ENCODE results near the gene NEU2. TPM values are rescaled to one million over a fixed set of nuclear protein-coding genes. Genes with fewer than 3 reads are reported as not detected.
A peak's percentile ranks its signal among the peaks of the same experiment; 100 is the strongest.

Gene NEU2
- total RNA-seq, 1 experiment from 2014 or later, result not detected

GRCh38 chr2:233061591-233062450 is 29.3 kb downstream of the NEU2 start:
- DNase-seq, result peak; percentile 56
- Histone ChIP-seq H3K56ac (ENCODE audit: insufficient read length, low read depth, low read length) (no peak overlapping the region), H2BK12ac (ENCODE audit: insufficient read length, low read depth, low read length) (no peak overlapping the region), H3K23me2 (ENCODE audit: insufficient read length, low read depth, low read length, poor library complexity, severe bottlenecking) (no peaks in the 10 kb centered on the region), H2BK5ac (ENCODE audit: insufficient read length, low read length) (no peak overlapping the region), H3K27ac (ENCODE audit: insufficient read length, low read depth, low read length) (no peak overlapping the region), H4K5ac (ENCODE audit: insufficient read length, low read depth, low read length) (no peak overlapping the region), H2BK20ac (ENCODE audit: low read depth, low read length, poor library complexity, severe bottlenecking) (no peak overlapping the region), H4K20me1 (ENCODE audit: control insufficient read depth, insufficient read depth, insufficient read length) (no peaks in the 10 kb centered on the region), H3K14ac (ENCODE audit: insufficient read depth, low read length) (no peak overlapping the region), H3K79me2 (ENCODE audit: insufficient read depth, low read length) (no peaks in the 10 kb centered on the region), H3K4me1 (ENCODE audit: insufficient read depth, low read length) (no peaks in the 10 kb centered on the region), H3K9ac (ENCODE audit: extremely low read depth, insufficient read length, low read length) (no peak overlapping the region), H3K9me3 (ENCODE audit: control insufficient read depth, low read depth, low read length) (no peaks in the 10 kb centered on the region), H3K4me2 (ENCODE audit: insufficient read depth, insufficient read length, low read length) (no peak overlapping the region), H3K4ac (ENCODE audit: low read depth, low read length) (no peak overlapping the region), H3K23ac (ENCODE audit: insufficient read length, low read depth, low read length) (no peak overlapping the region), H3K27me3 (ENCODE audit: insufficient read depth, low read length) (no peaks in the 10 kb centered on the region), H4K91ac (ENCODE audit: insufficient read length, low read depth, low read length) (no peak overlapping the region), H3K79me1 (ENCODE audit: insufficient read depth, low read depth, low read length, poor library complexity, severe bottlenecking) (no peaks in the 10 kb centered on the region), H4K8ac (replicated peaks; ENCODE audit: insufficient read length, low read depth, low read length) (no peak overlapping the region), H3K18ac (ENCODE audit: insufficient read length, low read depth, low read length) (no peak overlapping the region), H2BK15ac (ENCODE audit: low read depth, low read length) (no peak overlapping the region), H2AFZ (ENCODE audit: low read length) (no peak overlapping the region), H2BK120ac (ENCODE audit: low read depth, low read length, poor library complexity, severe bottlenecking) (no peak overlapping the region), H3T11ph (ENCODE audit: low read length) (no peak overlapping the region), H2AK5ac (ENCODE audit: insufficient read length, low read length) (no peak overlapping the region)
- Mint-ChIP-seq H3K27ac (no peak overlapping the region), H3K9me3 (no peaks in the 10 kb centered on the region), H3K4me3 (no peak overlapping the region), H3K27me3 (ENCODE audit: low read depth) (no peaks in the 10 kb centered on the region), H3K4me1 (peaks cover 12 to 25% of the 10 kb centered on the region in 2 experiments), H3K36me3 (ENCODE audit: insufficient read depth in 1 of 3, low read depth in 3 of 3) (no peaks in the 10 kb centered on the region)
- no CpG with 5 or more reads among the region's 12 CpGs for WGBS (ENCODE audit: extremely low coverage, insufficient read length, low lambda C conversion rate)
- TF ChIP-seq CTCF (conservative IDR thresholded peaks at IDR 0.05), result peak; percentile 45; the same call in 2 of the 3 replicates

All from H9 (cell line).